GM21390 (cell line): ENCODE measurements around the gene SURF6.
"Not testable (repeated sequence)": the region's sequence is repeated elsewhere in the genome, so short reads cannot be mapped to it uniquely, and the experiment has no call there.

ENCODE experiments used
- ATAC-seq: cut with Tn5 transposase; IDR thresholded peaks from one replicate; pipeline ENCODE4 v1.9.1; 2021; ENCODE audit not compliant: unreplicated experiment

Gene SURF6

DNA sequence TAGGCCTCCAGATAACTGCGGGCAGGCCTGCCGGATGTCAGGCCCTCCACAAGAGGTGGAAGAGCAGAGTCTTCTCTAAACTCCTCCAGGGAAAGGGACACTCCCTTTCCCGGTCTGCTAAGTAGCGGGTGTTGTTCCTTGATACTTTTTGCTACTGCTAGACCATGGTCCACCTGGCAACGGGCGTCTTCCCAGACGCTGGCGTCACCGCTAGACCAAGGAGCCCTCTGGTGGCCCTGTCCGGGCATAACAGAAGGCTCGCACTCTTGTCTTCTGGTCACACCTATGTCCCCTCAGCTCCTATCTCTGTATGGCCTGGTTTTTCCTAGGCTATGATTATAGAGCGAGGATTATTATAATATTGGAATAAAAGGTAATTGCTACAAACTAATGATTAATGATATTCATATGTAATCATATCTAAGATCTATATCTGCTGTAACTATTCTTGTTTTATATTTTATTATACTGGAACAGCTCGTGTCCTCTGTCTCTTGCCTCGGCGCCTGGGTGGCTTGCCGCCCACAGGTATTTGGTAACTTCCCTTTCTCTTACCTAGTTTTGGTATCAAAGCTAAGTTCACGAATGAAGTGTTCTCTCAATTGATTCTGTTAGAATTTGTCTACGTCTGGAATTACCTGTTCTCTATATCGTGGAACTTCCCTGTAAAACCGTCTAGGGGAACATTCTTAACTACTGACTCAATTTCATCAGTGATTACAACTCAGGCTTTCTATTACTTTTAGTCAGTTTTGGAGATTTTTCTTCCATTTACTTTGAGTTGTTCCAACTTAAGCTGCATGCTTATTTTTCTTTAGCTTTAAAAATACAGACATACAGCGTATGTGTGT, 6.5 kb downstream of the SURF6 start:
- not testable (repeated sequence) for ATAC-seq

DNA sequence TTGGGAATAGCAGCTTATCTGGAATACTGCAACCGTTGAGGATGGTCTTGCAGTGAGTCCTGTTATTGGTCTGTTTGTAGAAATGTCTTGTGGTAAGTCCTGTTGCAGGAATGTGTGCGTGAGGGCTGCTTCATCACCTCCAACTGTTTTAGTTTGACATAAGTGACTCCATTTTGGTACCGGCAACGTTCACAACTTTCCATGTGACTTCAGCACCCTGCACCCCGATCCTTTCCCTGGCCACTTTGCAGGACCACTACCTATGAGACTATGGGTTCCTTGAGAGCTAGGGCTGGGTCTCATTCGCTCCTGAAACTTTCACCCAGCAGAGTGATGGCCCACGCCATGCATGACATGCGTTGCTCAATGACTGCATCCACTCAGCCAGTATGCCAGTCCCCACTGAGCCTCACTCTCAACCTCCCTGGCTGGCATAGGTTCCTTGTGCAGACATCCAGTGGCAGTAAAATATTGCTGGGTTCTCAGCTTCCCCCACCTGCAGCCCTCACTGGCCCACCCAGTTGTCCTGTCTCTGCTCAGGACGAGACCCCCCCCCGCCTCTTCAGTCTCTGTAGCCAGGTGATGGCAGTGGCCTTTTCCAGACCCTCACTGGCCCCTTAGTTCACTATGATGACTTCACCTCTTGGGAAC, 8.0 kb downstream of the SURF6 start:
- ATAC-seq = no peak

DNA sequence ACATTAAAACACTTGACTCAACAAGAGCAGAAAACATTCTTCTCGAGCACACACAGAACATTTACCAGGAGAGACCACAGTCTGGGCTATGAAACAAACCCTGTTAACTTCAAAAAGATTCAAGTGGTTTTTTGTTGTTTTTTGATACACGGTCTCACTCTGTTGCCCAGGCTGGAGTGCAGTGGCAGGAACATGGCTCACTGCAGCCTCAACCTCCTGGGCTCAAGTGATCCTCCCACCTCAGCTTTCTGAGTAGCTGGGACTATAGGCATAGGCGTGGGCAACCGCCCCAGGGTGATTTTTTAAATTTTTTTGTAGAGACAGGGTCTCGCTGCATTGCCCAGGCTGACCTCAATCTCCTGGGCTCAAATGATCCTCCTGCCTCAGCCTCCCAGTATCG, 9.0 kb downstream of the SURF6 start:
- ATAC-seq = not testable (repeated sequence)

DNA sequence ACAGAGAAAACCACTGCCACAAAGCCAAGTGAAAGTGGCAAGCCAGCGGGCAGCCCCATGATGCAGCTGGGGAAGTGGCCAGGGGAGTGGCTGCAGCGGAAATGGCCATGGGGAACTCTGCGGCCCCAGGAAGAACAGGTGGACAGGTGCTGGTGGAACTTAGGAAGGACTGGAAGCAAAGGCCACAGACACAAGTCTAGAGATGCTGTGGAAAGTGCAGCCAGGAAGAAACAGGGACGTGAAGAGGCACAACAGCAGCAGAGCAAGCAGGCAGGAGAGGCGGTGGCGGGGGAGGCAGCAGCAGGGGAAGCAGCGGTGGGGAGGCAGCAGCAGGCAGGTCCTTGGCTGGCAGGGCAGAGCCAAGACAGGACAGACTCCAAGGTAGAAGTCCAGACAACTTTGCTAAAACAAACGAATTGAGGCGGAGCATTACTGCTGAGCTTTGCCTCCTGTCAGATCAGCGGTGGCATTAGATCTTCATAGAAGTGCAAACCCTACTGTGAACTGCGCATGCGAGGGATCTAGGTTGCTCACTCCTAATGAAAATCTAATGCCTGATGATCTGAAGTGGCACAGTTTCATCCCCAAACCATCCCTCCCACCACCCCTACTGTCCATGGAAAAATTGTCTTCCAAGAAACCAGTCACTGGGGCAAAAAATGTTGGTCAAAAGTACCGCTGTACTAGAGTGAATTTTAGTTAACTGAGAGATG, 11.8 kb downstream of the SURF6 start:
- ATAC-seq = no peak

DNA sequence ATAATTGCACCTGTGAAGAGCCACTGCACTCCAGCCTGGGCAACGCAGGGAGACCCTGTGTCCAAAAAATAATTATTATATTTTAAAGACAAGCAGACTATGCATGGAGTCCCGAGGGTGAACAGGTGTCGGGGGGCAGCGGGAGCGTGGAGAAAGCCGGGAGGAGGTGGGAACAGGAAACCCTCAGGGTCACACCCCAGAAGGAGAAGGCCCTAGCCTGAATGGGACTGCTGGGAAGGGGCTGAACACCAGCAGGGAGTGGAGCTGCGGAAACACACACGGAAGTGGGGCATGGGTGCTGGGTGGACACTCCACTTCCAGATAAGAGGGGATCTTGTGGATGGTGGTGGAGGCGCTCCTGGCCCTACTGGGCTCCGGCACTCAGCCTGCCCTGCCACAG, 12.8 kb downstream of the SURF6 start:
- no peak for ATAC-seq

DNA sequence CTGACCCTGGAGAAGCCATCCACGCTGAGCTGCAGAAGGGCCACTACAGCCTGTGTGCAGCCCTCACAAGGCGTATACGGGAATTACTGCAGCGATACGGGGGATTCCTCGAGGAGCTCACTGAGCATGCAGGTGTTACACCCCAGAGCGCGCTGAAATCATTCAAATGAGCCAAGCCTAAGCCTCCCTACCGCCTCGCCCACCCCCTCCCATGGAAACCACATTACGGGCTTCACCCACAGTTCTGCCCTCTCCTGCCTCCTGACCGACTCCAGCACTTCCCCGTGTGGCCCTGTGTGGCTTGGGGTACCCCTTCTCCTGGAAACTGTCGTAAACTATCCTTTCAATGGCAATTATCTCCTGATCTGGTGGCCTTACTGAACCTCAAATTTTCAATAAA, 13.3 kb downstream of the SURF6 start:
- ATAC-seq = no peak

DNA sequence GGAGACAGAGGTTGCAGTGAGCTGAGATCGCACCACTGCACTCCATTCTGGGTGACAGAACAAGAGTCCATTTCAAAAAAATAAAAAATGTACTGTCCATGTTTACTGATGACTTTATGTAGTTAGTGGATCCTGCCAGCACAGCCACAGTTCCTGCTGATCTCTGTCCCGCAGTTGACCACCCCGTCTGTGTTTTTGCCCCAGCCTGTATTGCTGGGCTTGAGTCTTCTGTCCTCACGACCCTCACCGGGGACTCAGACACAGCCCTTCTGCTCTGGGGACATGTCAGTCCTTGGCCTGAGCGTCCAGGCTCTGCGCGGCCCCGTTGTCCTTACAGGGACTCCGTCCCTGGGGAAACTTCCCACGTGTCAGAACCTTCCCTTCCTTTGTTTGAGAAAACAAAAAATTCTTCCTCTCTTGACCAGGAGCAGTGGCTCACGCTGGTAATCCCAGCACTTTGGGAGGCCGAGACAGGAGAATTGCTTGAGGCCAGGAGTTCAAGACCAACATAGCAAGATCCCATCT, 14.5 kb downstream of the SURF6 start:
- ATAC-seq = no peak

DNA sequence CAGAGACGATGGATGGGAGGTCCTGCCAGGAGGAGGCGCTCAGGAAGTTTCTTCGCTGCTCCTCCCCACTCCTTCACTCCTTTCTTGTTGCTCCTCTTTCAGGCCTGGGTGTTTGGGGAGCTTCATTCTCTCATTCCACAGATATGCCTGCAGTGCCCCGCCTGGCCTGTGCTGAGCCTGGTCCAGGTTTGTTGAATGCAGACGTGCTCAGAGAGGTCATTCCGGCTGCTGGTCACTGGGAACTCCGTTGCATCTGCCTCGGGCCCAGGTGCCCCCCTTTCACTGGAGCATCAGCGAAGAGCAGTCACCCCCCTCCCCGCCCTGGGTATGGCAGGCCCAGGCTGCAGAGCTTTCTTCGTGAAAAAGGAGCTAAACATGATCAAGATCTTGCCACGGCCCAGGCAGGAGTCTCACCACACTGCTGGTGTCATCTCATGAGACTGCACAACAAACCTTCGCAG, 15.5 kb downstream of the SURF6 start:
- no peak for ATAC-seq

DNA sequence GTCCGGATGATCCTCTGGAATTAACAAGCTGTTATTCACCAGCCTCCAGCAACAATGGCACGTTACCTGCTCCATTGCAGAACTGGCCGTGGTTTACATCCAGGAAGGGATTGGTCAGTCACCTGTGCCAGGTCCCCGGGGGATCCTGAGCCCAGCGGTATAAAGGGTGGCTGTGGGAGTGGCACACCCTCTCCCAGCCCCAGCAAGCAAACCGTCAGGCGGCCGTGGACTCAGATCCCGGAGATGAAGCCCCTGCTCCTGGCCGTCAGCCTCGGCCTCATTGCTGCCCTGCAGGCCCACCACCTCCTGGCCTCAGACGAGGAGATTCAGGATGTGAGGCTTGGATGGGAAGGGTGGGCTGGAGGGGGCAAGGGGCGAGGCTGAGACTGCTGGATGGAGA, 18.4 kb downstream of the SURF6 start:
- not testable (repeated sequence) for ATAC-seq

DNA sequence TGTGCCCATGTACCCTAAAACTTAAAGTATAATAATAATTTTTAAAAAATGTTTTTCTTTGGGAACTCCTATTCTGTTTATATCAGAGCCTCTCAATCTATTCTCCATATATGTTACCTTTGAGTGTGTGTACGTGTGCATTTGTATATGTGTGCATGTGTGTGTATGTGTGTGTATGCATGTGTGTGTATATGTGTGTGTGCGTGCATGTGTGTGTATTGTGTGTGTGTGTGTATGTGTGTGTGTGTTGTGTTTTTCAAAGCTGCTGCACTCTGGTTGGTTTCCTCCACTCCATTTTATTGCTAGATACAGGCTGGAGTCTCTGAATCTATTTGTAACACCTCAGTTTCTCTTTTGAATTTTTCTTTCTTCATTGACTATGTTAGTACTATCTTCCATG, 20.0 kb downstream of the SURF6 start:
- ATAC-seq = no peak

DNA sequence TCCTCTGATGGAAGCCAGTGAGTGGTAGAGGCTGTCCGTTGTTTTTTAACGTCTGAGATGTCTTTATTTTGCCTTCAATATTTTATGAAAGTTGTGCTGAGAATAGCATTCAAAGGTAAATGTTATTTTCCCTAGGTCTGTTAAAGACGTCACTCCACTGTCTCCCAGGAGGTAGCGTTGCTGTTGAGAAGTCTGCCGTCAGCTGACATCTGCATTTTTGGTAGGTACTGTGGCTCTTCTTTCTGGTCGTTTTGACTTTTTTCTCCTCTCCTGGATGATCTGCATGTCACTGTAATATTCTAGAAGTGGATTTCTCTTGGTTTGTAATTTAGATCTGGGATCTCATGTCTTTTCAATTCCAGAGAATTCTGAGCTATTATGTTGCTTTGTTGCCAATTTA, 26.4 kb downstream of the SURF6 start:
- ATAC-seq = no peak

DNA sequence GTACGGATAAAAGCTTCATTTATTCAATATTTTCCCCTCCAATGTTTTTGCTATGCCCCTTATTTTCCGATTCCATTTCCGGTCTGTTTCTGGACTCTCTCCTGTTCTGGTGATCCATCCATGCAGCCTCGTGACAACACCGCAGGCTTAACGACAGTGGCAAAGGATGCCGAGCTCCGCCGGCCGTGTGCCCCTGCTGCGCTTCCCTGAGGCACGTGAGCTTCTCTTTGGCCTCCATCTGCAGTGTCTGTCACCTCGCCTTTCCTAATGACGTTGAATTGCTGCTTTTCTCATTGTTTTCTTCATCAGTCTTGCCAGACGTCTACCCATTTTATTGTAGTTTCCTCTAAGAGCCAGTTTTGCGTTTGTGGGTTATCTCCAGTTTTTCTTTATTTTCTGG, 28.7 kb downstream of the SURF6 start:
- ATAC-seq = no peak

DNA sequence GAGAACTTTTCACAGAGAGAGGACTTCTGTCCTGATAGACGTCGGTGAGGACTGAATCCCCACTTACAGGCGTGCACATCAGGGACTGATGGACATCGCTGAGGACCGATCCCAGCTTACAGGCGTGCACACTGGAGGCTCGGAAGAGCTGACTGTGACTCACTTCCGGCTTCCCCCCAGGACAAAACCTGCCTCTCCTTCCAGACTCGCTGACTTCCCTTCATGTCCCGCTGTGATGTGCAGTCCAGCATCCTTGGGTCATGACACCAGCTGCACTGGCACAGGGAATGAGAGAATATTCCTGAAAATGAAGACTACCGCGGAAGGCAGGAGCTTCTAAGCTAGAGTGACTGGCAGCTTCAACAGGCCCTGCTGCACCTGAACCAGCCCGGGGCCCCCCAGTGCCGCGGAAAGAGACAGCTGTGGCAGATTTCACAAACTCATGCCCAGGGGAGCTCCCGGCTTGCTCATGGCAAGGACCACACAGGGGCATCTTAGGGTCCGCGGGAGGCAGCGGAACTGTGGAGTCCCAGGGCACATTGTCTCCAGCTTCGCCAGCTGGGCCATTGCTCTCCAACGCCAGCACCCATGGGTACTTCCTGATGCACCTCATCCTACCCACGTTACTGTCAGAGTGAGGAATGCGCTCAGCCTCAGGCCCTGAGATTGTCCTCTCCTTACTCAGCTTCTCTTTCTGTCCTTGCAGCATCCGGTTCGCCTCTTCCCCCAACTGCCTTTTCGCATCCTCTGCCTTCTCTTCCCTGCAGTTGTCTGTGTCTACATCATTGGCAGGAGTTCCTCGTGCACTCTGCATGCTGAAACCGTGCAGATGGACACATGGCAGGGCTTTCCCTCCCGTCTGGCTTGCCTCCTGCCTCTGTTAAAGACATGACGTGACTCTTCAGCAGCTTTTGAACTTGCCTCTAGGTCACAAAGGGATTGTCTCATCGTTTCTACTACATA, 29.5 kb downstream of the SURF6 start:
- ATAC-seq = no peak

DNA sequence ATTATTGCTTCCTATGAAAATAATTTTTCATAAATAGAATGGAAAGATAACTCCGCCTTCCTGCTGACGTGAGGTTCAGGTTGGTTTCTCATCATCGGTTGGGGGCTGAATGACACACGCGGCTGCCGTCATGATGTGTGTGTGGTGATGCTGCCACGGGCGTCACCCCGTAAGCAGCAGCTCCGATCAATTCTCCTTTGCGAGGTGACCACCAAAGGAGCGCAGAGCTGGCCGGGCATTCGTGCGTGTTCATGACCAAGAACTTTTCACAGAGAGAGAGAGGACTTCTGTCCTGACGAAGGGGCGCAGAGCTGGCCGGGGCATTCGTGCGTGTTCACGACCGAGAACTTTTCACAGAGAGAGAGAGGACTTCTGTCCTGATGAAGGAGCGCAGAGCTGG, 30.3 kb downstream of the SURF6 start:
- ATAC-seq = no peak

DNA sequence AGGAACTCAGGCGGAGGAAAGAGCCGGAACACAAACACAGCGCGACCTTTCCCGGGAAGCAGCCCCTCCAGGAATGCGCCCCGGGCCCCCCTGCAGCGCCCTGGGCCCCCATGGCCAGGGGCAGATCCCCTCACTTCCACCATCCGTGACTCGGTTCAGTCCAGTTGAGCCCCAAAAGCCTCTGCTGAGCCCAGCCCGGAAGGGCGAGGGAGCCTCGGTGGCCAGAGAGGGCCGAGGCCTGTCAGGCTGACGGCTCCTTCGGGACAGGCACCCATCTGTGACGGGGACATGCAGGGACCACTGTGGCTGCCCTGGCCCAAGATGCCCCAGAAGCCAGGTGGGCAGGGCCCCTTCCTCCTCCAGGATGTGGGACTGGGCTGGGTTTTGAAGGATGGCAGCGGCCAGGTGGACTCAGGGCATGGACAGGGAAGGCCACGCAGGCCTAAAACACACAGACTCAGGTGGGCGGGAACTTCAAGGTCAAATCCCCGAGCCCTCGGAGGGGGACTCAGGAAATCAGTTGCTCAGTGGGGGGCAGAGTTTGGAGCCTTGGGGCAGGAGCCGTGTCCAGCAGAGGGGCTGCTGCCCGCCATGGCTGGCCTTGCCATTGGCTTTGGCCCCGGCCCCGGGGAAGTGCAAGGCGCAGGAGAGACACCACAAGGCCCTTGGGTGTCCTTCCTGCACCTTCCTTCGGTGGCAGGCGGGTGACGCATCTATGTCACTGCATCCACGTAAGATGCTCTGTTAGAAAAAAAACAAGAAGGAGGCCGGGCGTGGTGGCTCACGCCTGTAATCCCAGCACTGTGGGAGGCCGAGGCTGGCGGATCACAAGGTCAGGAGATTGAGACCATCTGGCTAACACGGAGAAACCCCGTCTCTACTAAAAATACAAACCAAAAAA, 31.3 kb downstream of the SURF6 start:
- no peak for ATAC-seq

DNA sequence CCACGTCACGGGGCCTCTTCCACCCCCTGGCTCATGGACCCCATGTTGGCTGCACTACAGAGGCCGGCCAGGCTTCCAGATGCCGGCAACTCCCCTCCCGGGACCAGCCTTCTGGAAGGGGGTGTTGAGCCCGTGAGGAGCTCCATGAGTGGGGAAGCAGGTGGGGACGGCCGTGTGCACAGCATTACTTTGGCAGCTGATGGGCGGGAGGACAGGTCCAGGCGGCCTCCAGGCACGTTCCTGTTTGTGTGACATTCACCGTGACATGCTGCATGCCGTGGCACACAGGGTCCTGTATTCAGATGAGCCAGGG, 31.9 kb downstream of the SURF6 start:
- ATAC-seq = no peak

DNA sequence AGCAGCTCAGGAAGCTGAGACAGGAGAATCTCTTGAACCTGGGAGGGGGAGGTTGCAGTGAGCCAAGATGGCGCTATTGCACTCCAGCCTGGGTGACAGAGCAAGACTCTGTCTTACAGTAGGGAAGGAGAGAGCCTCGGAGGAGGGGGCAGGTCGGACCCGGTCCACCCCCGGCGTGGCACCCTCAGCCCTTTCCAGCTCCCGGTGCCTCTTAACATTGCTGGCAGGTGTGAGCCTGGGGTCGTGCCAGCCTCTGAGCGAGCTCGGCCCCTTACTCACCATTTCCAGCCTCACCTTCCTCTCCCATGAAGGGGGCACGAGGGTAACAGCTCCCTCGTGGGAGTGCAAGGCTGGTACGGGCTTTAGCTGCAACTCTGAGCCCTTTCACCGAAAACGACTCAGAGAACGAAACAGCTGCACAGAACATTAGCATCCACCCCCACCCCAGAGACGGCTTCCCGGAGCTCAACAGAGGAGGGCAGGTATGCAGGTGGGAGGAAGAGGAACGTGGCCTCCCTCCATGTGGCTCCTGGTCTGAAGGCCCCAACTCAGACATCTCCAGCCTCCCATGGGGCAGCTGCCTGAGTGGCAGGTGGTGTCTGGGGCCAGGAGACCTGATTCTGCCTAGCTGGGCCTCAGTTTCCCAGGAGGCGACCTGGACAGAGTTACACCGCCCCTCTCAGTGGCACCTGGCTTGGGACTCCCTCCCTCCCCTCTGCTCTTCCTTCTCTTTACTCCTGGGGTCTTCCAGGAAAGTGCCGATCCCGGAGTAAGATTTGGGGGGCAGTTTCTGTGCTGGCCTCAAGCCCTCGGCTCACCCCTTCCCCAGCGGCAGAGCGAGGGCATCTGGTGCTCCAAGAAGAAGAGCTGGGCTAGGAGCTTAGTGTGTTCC, 32.5 kb downstream of the SURF6 start:
- no peak for ATAC-seq
